Cardiac fibroblast (primary cell): Measurements from ENCODE around the gene PDS5B.
A peak's percentile ranks its signal among the peaks of the same experiment; 100 is the strongest.

Experiments
- DNase-seq, 2 donors: peaks; one replicate each; pipeline versions ENCODE4 v3.0.0 to v3.0.0-alpha.2; 2010; ENCODE audit warnings: low read depth in 2 of 2
- H3K4me3 ChIP-seq, 2 donors: replicated peaks in 1 of 2; 1 replicate in 1 of 2; 2 replicates in 1 of 2; pipeline ENCODE4 v1.5.1; 2011; ENCODE audit warnings: low read depth in 2 of 2, low read length in 2 of 2, mild to moderate bottlenecking in 2 of 2, moderate library complexity in 1 of 2
- CTCF ChIP-seq: IDR thresholded peaks from one replicate; pipeline ENCODE4 v1.5.1; 2011; ENCODE audit warnings: low read depth, mild to moderate bottlenecking, low read length, inconsistent platforms

PDS5B gene

GRCh38 chr13:32610538-32610937, 24.3 kb downstream of the PDS5B start:
- no peak overlapping the region for H3K4me3 ChIP-seq
- DNase-seq, result no peak
- TF ChIP-seq CTCF, result no peak

GRCh38 chr13:32610977-32611376, 24.7 kb downstream of the PDS5B start:
- DNase-seq, result no peak
- no peak for TF ChIP-seq CTCF
- H3K4me3 ChIP-seq, result no peak overlapping the region

GRCh38 chr13:32616883-32617511, 30.7 kb downstream of the PDS5B start:
- DNase-seq, result no peak
- H3K4me3 ChIP-seq, result no peak overlapping the region
- no peak for TF ChIP-seq CTCF

- no peak for DNase-seq
- H3K4me3 ChIP-seq, result no peak overlapping the region
- no peak for TF ChIP-seq CTCF
Observed at GRCh38 chr13:32622827-32623226, 36.6 kb downstream of the PDS5B start.

- H3K4me3 ChIP-seq, result no peak overlapping the region
- peak in 1 of 2 donors; percentile 31 for DNase-seq
- no peak for TF ChIP-seq CTCF
Observed at GRCh38 chr13:32624441-32624840, 38.2 kb downstream of the PDS5B start.

- H3K4me3 ChIP-seq, result no peak overlapping the region
- no peak for TF ChIP-seq CTCF
- DNase-seq, result no peak
Observed at GRCh38 chr13:32627793-32628192, 41.5 kb downstream of the PDS5B start.

- H3K4me3 ChIP-seq, result no peak overlapping the region
- no peak for TF ChIP-seq CTCF
- DNase-seq, result no peak
Observed at GRCh38 chr13:32629313-32629712, 43.1 kb downstream of the PDS5B start.
